Activated gamma-delta T cell (primary cell): ENCODE measurements around the gene AMHR2.

Experiments used
- DNase-seq: peaks from one replicate; lab custom pipeline; 2025; lab: John Stamatoyannopoulos, UW

AMHR2 gene

GRCh38 chr12:53480491-53481442, 57.1 kb downstream of the AMHR2 start:
- DNase-seq, result no peak
